Gastroesophageal sphincter (tissue), 4 donors: ENCODE results near the gene ZNF821. TPM values are rescaled to one million over a fixed set of nuclear protein-coding genes. Genes with fewer than 3 reads are reported as not detected.
A peak's percentile ranks its signal among the peaks of the same experiment; 100 is the strongest.

Experiments
- ATAC-seq: fragments of 150-250 bp; one replicate; pipeline ENCODE4 v1.9.1; 2016; ENCODE audit warnings: mild to moderate bottlenecking, moderate library complexity
- H3K27ac ChIP-seq, 4 donors: fragments of 200-600 bp; sonication (generic) in 3 of 4; 1 replicate in 3 of 4; 2 replicates in 1 of 4; pipeline ENCODE4 v1.5.1; 2016 to 2019
- H3K27me3 ChIP-seq: fragments of 200-600 bp; sonication (generic); one replicate; pipeline ENCODE4 v1.5.1; 2019
- H3K36me3 ChIP-seq, 2 donors: fragments of 200-600 bp; sonication (generic); one replicate each; pipeline ENCODE4 v1.5.1; 2019; ENCODE audit warnings: control low read depth in 1 of 2
- H3K4me1 ChIP-seq, 3 donors: fragments of 200-600 bp; sonication (generic); 1 replicate in 2 of 3; 2 replicates in 1 of 3; pipeline ENCODE4 v1.5.1; 2016 to 2019; ENCODE audit warnings: control low read depth in 2 of 3
- H3K4me3 ChIP-seq, 2 donors: fragments of 200-600 bp; sonication (generic); one replicate each; pipeline ENCODE4 v1.5.1; 2019; ENCODE audit warnings: mild to moderate bottlenecking in 1 of 2, moderate library complexity in 1 of 2
- H3K9me3 ChIP-seq, 3 donors: fragments of 200-600 bp; sonication (generic); one replicate each; pipeline ENCODE4 v1.5.1; 2017 to 2019; ENCODE audit warnings: control low read depth in 2 of 3
- EP300 ChIP-seq: sonication (generic); formaldehyde crosslinking; IDR thresholded peaks from one replicate; pipeline ENCODE4 v1.6.1; 2017; ENCODE audit warnings: antibody characterized with exemption, mild to moderate bottlenecking
- POLR2A ChIP-seq, 2 donors: fragments of 450-650 bp; IDR thresholded peaks; one replicate each; pipeline ENCODE4 v1.6.1; 2017; ENCODE audit warnings: antibody characterized with exemption in 2 of 2, mild to moderate bottlenecking in 2 of 2, moderate library complexity in 1 of 2
- POLR2AphosphoS5 ChIP-seq: sonication (generic); formaldehyde crosslinking; IDR thresholded peaks from one replicate; pipeline ENCODE4 v1.6.1; 2017; ENCODE audit warnings: antibody characterized with exemption
- WGBS, 2 donors: methylation state at CpG; one replicate each; pipeline ENCODE4 v1.1.5; 2018; ENCODE audit warnings: low coverage in 1 of 2; 5-methylcytosine and 5-hydroxymethylcytosine counted together
- total RNA-seq, 4 donors: library from RNA; depleted of rRNA; stranded (reverse); fragments of >200 nt; gene quantifications; one replicate each; pipeline ENCODE4 v1.1.0, GENCODE V29; 2016
- TF ChIP-seq, protein P1 (sequence below), 4 experiments: fragments of 200-600 bp in 2 of 4; fragments of 450-650 bp in 2 of 4; sonication (generic) in 1 of 4; IDR thresholded peaks; one replicate each; pipeline ENCODE4 v1.5.1; 2017 to 2019; ENCODE audit warnings: antibody characterized with exemption in 4 of 4, mild to moderate bottlenecking in 2 of 4, moderate library complexity in 2 of 4

Gene ZNF821
- total RNA-seq, 4 donors from 2014 or later = 2.8 to 10.0 (median 7.3) TPM

- Histone ChIP-seq H3K4me3 (peak within 1 kb of the TSS; percentile 80 to 87), H3K9me3 (no peaks in the 10 kb centered on the region), H3K27me3 (no peaks in the 10 kb centered on the region), H3K27ac (peak within 1 kb of the TSS; percentile 64 to 93 (median 92)), H3K4me1 (peaks cover 0 to 30% (median 8%) of the 10 kb centered on the region in 3 donors), H3K36me3 (peaks cover 0 to 31% of the 10 kb centered on the region in 2 donors)
- TF ChIP-seq, protein P1, sequence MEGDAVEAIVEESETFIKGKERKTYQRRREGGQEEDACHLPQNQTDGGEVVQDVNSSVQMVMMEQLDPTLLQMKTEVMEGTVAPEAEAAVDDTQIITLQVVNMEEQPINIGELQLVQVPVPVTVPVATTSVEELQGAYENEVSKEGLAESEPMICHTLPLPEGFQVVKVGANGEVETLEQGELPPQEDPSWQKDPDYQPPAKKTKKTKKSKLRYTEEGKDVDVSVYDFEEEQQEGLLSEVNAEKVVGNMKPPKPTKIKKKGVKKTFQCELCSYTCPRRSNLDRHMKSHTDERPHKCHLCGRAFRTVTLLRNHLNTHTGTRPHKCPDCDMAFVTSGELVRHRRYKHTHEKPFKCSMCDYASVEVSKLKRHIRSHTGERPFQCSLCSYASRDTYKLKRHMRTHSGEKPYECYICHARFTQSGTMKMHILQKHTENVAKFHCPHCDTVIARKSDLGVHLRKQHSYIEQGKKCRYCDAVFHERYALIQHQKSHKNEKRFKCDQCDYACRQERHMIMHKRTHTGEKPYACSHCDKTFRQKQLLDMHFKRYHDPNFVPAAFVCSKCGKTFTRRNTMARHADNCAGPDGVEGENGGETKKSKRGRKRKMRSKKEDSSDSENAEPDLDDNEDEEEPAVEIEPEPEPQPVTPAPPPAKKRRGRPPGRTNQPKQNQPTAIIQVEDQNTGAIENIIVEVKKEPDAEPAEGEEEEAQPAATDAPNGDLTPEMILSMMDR (IDR thresholded peaks at IDR 0.05) = peak in 3 of 4 experiments; percentile 7 to 36 (median 24)
- peak; percentile 87 to 93 for TF ChIP-seq POLR2A (IDR thresholded peaks at IDR 0.05)
- TF ChIP-seq EP300 = no peak
- TF ChIP-seq POLR2AphosphoS5 = peak; percentile 96
- peak; percentile 98 for ATAC-seq
- 0% methylated on average over 9 of the region's 62 CpGs; no CpG with 5 or more reads in 1 of the 2 donors for WGBS, 2 donors
These were observed 38.1 kb downstream of the ZNF821 start, which contains the start of gene ATXN1L for GRCh38 chr16:71845639-71846430. ATXN1L (plus strand) TSS chr16:71845976; CDS start chr16:71849741, 3,765 bp downstream.

GRCh38 chr16:71843572-71843971, 40.4 kb downstream of the ZNF821 start:
- ATAC-seq = no peak
- peaks cover 0 to 8% of the 10 kb centered on the region in 2 donors for H3K36me3 ChIP-seq
- WGBS, 2 donors = 49 to 100% methylated on average over 1 to 2 of the region's 2 CpGs

DNA sequence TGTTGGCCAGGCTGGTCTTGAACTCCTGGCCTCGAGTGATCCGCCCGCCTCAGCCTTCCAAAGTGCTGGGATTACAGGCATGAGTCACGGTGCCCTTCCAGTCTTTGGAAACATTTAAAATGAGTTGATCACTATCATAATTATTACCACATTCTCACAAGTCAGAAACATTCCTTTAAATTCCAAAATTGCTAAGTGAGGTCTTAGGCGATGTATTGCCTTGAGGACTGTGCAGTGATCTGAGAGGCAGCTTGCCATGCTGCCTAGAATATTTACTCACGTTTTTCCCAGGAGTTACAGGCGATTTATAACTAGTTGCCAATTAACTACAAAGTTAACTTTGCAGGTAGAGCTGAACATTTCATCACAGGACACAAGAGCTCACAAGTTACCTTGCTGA, 43.9 kb downstream of the ZNF821 start:
- H3K36me3 ChIP-seq = no peaks in the 10 kb centered on the region
- no peaks in the 10 kb centered on the region for H3K9me3 ChIP-seq
- ATAC-seq = no peak
- H3K4me3 ChIP-seq = no peak overlapping the region
- H3K27ac ChIP-seq = no peak overlapping the region
- H3K4me1 ChIP-seq = peaks cover 0 to 2% (median 0%) of the 10 kb centered on the region in 3 donors
- 40 to 71% methylated on average over 2 to 7 of the region's 7 CpGs for WGBS, 2 donors
- H3K27me3 ChIP-seq = no peaks in the 10 kb centered on the region
- no peak for TF ChIP-seq POLR2AphosphoS5
- TF ChIP-seq, protein P1 (IDR thresholded peaks at IDR 0.05) = no peak
- TF ChIP-seq POLR2A (IDR thresholded peaks at IDR 0.05) = no peak
- TF ChIP-seq EP300 = no peak

More at GRCh38 chr16:71843572-71843971, 40.4 kb downstream of the ZNF821 start:
- Histone ChIP-seq H3K4me3 (no peak overlapping the region), H3K27ac (no peak overlapping the region), H3K27me3 (no peaks in the 10 kb centered on the region), H3K9me3 (no peaks in the 10 kb centered on the region), H3K4me1 (peaks cover 0 to 27% (median 8%) of the 10 kb centered on the region in 3 donors)
- TF ChIP-seq POLR2AphosphoS5 = no peak
- TF ChIP-seq EP300 = no peak
- no peak for TF ChIP-seq POLR2A (IDR thresholded peaks at IDR 0.05)
- TF ChIP-seq, protein P1 (IDR thresholded peaks at IDR 0.05) = no peak

- no peaks in the 10 kb centered on the region for H3K36me3 ChIP-seq
- H3K27me3 ChIP-seq = no peaks in the 10 kb centered on the region
- no peak for ATAC-seq
- H3K27ac ChIP-seq = no peak overlapping the region
- H3K4me1 ChIP-seq = no peaks in the 10 kb centered on the region
- no peak overlapping the region for H3K4me3 ChIP-seq
- no peaks in the 10 kb centered on the region for H3K9me3 ChIP-seq
- TF ChIP-seq EP300 (no peak), POLR2AphosphoS5 (no peak), POLR2A (IDR thresholded peaks at IDR 0.05) (no peak)
- TF ChIP-seq, protein P1 (IDR thresholded peaks at IDR 0.05) = no peak
- 74 to 85% methylated on average over 2 to 3 of the region's 3 CpGs for WGBS, 2 donors
These were observed 46.8 kb downstream of the ZNF821 start for GRCh38 chr16:71837150-71837549.
